Stimulated activated naive CD4-positive, alpha-beta T cell treated with Interleukin-2 at 50 U/mL for 16 hours (primary cell): ENCODE data around the gene MARK2.
"Not testable (repeated sequence)": the region's sequence is repeated elsewhere in the genome, so short reads cannot be mapped to it uniquely, and the experiment has no call there.

ENCODE experiments used
- DNase-seq: peaks from one replicate; lab custom pipeline; 2025; lab: John Stamatoyannopoulos, UW

The MARK2 gene

GRCh38 chr11:63854696-63855095 lies 15.8 kb downstream of the MARK2 start:
- no peak for DNase-seq

GRCh38 chr11:63855975-63856374 lies 17.1 kb downstream of the MARK2 start:
- no peak for DNase-seq

- no peak for DNase-seq
These were observed 20.0 kb downstream of the MARK2 start for GRCh38 chr11:63858628-63859550.

- no peak for DNase-seq
These were observed 24.0 kb downstream of the MARK2 start for GRCh38 chr11:63862923-63863322.

GRCh38 chr11:63863620-63864019 lies 24.7 kb downstream of the MARK2 start:
- not testable (repeated sequence) for DNase-seq

GRCh38 chr11:63866211-63866610 lies 27.3 kb downstream of the MARK2 start:
- DNase-seq: peak; percentile 79

GRCh38 chr11:63867511-63867910 lies 28.6 kb downstream of the MARK2 start:
- no peak for DNase-seq

- DNase-seq: no peak
These were observed 29.6 kb downstream of the MARK2 start for GRCh38 chr11:63868399-63869064.

- DNase-seq: no peak
These were observed 30.3 kb downstream of the MARK2 start for GRCh38 chr11:63869171-63869591.

- no peak for DNase-seq
These were observed 30.8 kb downstream of the MARK2 start for GRCh38 chr11:63869683-63870082.

- DNase-seq: peak; percentile 20
These were observed 31.6 kb downstream of the MARK2 start for GRCh38 chr11:63870351-63871140.

- DNase-seq: no peak
These were observed 33.3 kb downstream of the MARK2 start for GRCh38 chr11:63871962-63872799.

GRCh38 chr11:63872800-63873197 lies 33.9 kb downstream of the MARK2 start:
- DNase-seq: no peak

GRCh38 chr11:63873311-63873710 lies 34.4 kb downstream of the MARK2 start:
- DNase-seq: no peak

- no peak for DNase-seq
These were observed 35.6 kb downstream of the MARK2 start for GRCh38 chr11:63874511-63874910.

- DNase-seq: no peak
These were observed 36.7 kb downstream of the MARK2 start for GRCh38 chr11:63875506-63876065.

- no peak for DNase-seq
These were observed 37.7 kb downstream of the MARK2 start for GRCh38 chr11:63876616-63877015.

GRCh38 chr11:63877658-63878241 lies 38.8 kb downstream of the MARK2 start:
- DNase-seq: no peak

GRCh38 chr11:63879598-63880402 lies 40.9 kb downstream of the MARK2 start:
- no peak for DNase-seq

GRCh38 chr11:63880403-63880790 lies 41.5 kb downstream of the MARK2 start:
- DNase-seq: no peak
